Measurements from ENCODE around the gene MEGF11. TPM values are rescaled to one million over a fixed set of nuclear protein-coding genes. Genes with fewer than 3 reads are reported as not detected.

MEGF11 gene
- polyA plus RNA-seq, 2 of the 4 experiments (the other 2 are of a cell fraction) = 0.25 to 0.31 TPM

DNA sequence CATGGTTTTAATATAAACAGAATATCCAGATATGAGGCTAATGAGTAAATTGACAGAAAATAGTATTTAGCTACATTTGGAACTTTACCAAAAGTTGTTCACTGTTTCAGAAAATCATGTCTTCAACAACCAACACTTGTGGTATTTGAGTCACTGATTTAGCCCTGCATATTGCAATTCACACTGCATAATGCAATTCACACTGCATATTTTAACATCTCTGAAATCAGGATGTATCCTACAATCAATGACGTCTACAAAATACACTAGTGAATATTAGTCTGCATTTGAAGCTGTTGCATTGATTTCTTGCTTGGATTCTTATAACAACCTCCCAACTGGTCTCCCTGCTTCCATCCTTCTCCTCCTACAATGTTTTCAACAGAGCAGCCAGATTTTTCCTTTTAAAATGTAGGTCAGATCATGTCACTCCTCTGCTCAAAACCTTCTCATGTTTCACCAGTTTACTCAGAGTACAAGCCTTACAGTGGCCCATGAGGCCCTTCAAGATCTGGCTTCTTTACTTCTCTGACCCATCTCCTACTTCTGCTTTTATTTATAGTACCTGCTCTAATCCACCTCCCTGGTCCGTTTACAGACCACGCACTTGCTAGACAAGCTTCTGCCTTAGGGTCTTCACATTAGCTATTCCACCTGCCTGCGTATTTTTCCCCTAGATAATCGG lies 395.7 kb downstream of the MEGF11 start:
- POLR2A ChIA-PET = interaction anchor here (2.3 kb wide), 1 partner anchor 11 kb away, joined by 13 read pairs; the partner anchor contains the start of gene RAB11A
- 79% methylated on average over 5 of the region's 5 CpGs for WGBS (ENCODE audit: missing lambda C conversion rate)
- CTCF ChIA-PET = interaction anchor here (0.7 to 7.8 kb wide), 27 partner anchors 10 to 461 kb away, joined by 3 to 80 read pairs (median 5); partner anchors contain the start of genes INTS14 and RAB11A
- no peak for TF ChIP-seq KDM5A (IDR thresholded peaks at IDR 0.05)
- no peak for TF ChIP-seq TFCP2L1 (CRISPR knock-in tag; IDR thresholded peaks at IDR 0.05)
- TF ChIP-seq CBX8 (IDR thresholded peaks at IDR 0.05) = no peak
- TF ChIP-seq CEBPB (IDR thresholded peaks at IDR 0.05) = no peak
- no peak for TF ChIP-seq GATA3 (IDR thresholded peaks at IDR 0.05; ENCODE audit: borderline replicate concordance)
- TF ChIP-seq PHF8 (IDR thresholded peaks at IDR 0.05; ENCODE audit: borderline replicate concordance, low read depth) = no peak
- Histone ChIP-seq H3K4me2 (no peak overlapping the region), H3K27ac (no peak overlapping the region), H3K4me3 (no peak overlapping the region), H3K4me1 (0 out of 3 replicates have a peak, but pooled peaks cover under 1% of the 10 kb centered on the region), H3K9me3 (no peaks in the 10 kb centered on the region)
- ATAC-seq = no peak
- no peak for FAIRE-seq
- DNase-seq (ENCODE audit: low read depth in 1 of 2, low spot score in 1 of 2) = no peak

DNA sequence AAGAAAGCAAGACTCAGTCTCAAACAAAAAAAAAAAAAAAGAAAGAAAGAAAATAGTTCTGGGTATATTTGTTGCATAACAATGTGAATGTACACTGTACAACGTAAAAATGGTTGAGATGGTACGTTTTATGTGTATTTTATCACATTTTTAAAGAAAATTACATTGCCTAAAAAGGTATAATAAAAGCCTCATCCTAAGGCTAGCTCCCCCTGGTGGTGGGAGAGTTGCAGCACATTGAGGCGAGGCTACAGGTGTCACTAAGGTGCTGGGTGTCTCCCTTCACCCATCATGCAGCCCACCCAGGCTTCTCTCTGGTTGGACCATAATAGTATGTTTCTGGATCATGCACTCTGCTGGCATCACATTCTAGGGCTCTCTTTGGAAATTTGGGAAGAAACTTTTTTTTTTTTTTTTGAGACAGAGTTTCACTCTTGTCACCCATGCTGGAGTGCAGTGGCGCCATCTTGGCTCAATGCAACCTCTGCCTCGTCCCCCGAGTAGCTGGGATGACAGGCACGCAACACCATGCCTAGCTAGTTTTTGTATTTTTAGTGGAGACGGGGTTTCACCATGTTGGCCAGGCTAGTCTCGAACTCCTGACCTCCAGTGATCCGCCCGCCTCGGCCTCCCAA lies 396.6 kb downstream of the MEGF11 start:
- peak; percentile 57 to 77 for DNase-seq (ENCODE audit: low read depth in 1 of 2, low spot score in 1 of 2)
- CTCF ChIA-PET = interaction anchor here (0.6 to 7.8 kb wide), 47 partner anchors 10 to 519 kb away, joined by 3 to 80 read pairs (median 4); partner anchors contain the start of genes INTS14 and RAB11A
- Histone ChIP-seq H3K27ac (no peak overlapping the region), H3K4me2 (no peak overlapping the region), H3K9me3 (no peaks in the 10 kb centered on the region), H3K4me1 (no peaks in the 10 kb centered on the region), H3K4me3 (no peak overlapping the region)
- no peak for TF ChIP-seq NPAS2 (CRISPR knock-in tag; IDR thresholded peaks at IDR 0.05; ENCODE audit: borderline replicate concordance)
- TF ChIP-seq, protein P1, sequence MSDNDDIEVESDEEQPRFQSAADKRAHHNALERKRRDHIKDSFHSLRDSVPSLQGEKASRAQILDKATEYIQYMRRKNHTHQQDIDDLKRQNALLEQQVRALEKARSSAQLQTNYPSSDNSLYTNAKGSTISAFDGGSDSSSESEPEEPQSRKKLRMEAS (IDR thresholded peaks at IDR 0.05) = no peak
- no peak for TF ChIP-seq JUN (IDR thresholded peaks at IDR 0.05)
- no peak for TF ChIP-seq ZC3H11A (IDR thresholded peaks at IDR 0.05)
- TF ChIP-seq HOXA7 (CRISPR knock-in tag; IDR thresholded peaks at IDR 0.05) = no peak
- TF ChIP-seq, protein P2, sequence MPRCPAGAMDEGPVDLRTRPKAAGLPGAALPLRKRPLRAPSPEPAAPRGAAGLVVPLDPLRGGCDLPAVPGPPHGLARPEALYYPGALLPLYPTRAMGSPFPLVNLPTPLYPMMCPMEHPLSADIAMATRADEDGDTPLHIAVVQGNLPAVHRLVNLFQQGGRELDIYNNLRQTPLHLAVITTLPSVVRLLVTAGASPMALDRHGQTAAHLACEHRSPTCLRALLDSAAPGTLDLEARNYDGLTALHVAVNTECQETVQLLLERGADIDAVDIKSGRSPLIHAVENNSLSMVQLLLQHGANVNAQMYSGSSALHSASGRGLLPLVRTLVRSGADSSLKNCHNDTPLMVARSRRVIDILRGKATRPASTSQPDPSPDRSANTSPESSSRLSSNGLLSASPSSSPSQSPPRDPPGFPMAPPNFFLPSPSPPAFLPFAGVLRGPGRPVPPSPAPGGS (IDR thresholded peaks at IDR 0.05) = no peak
- TF ChIP-seq CBX2 (IDR thresholded peaks at IDR 0.05; ENCODE audit: borderline replicate concordance, low read depth) = no peak
- no peak for TF ChIP-seq ZFP36 (IDR thresholded peaks at IDR 0.05; ENCODE audit: borderline replicate concordance, partially characterized antibody)
- TF ChIP-seq, protein P3, sequence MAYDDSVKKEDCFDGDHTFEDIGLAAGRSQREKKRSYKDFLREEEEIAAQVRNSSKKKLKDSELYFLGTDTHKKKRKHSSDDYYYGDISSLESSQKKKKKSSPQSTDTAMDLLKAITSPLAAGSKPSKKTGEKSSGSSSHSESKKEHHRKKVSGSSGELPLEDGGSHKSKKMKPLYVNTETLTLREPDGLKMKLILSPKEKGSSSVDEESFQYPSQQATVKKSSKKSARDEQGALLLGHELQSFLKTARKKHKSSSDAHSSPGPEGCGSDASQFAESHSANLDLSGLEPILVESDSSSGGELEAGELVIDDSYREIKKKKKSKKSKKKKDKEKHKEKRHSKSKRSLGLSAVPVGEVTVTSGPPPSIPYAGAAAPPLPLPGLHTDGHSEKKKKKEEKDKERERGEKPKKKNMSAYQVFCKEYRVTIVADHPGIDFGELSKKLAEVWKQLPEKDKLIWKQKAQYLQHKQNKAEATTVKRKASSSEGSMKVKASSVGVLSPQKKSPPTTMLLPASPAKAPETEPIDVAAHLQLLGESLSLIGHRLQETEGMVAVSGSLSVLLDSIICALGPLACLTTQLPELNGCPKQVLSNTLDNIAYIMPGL (CRISPR knock-in tag; IDR thresholded peaks at IDR 0.05; ENCODE audit: borderline replicate concordance) = no peak
- no peak for TF ChIP-seq NR3C1 (IDR thresholded peaks at IDR 0.05)
- peak; percentile 82 for TF ChIP-seq SMC3 (IDR thresholded peaks at IDR 0.05)
- no peak for TF ChIP-seq GATA3 (IDR thresholded peaks at IDR 0.05; ENCODE audit: borderline replicate concordance)
- TF ChIP-seq RAD21 (conservative IDR thresholded peaks at IDR 0.05 in 1 of 2, IDR thresholded peaks at IDR 0.05 in 1 of 2) = peak; percentile 55 to 56; a peak in 4 of 5 replicates
- TF ChIP-seq, protein P4, sequence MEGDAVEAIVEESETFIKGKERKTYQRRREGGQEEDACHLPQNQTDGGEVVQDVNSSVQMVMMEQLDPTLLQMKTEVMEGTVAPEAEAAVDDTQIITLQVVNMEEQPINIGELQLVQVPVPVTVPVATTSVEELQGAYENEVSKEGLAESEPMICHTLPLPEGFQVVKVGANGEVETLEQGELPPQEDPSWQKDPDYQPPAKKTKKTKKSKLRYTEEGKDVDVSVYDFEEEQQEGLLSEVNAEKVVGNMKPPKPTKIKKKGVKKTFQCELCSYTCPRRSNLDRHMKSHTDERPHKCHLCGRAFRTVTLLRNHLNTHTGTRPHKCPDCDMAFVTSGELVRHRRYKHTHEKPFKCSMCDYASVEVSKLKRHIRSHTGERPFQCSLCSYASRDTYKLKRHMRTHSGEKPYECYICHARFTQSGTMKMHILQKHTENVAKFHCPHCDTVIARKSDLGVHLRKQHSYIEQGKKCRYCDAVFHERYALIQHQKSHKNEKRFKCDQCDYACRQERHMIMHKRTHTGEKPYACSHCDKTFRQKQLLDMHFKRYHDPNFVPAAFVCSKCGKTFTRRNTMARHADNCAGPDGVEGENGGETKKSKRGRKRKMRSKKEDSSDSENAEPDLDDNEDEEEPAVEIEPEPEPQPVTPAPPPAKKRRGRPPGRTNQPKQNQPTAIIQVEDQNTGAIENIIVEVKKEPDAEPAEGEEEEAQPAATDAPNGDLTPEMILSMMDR (IDR thresholded peaks at IDR 0.05) = peak; percentile 92
- no peak for TF ChIP-seq EHF (CRISPR knock-in tag; IDR thresholded peaks at IDR 0.05)
- TF ChIP-seq CBX8 (IDR thresholded peaks at IDR 0.05) = no peak
- TF ChIP-seq, protein P5, sequence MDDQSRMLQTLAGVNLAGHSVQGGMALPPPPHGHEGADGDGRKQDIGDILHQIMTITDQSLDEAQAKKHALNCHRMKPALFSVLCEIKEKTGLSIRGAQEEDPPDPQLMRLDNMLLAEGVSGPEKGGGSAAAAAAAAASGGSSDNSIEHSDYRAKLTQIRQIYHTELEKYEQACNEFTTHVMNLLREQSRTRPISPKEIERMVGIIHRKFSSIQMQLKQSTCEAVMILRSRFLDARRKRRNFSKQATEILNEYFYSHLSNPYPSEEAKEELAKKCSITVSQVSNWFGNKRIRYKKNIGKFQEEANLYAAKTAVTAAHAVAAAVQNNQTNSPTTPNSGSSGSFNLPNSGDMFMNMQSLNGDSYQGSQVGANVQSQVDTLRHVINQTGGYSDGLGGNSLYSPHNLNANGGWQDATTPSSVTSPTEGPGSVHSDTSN (IDR thresholded peaks at IDR 0.05) = no peak
- no peak for TF ChIP-seq MAZ (IDR thresholded peaks at IDR 0.05; ENCODE audit: borderline replicate concordance, low read depth, low read length)
- no peak for TF ChIP-seq RARB (CRISPR knock-in tag; IDR thresholded peaks at IDR 0.05)
- no peak for TF ChIP-seq ESRRA (IDR thresholded peaks at IDR 0.05; ENCODE audit: borderline replicate concordance, low read length)
- TF ChIP-seq, protein P6, sequence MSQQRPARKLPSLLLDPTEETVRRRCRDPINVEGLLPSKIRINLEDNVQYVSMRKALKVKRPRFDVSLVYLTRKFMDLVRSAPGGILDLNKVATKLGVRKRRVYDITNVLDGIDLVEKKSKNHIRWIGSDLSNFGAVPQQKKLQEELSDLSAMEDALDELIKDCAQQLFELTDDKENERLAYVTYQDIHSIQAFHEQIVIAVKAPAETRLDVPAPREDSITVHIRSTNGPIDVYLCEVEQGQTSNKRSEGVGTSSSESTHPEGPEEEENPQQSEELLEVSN (IDR thresholded peaks at IDR 0.05; ENCODE audit: borderline replicate concordance, low read depth) = no peak
- no peak for TF ChIP-seq NFE2L2 (conservative IDR thresholded peaks at IDR 0.05; ENCODE audit: low read length)
- no peak for TF ChIP-seq POLR2A (IDR thresholded peaks at IDR 0.05; ENCODE audit: low read length)
- TF ChIP-seq, protein P7, sequence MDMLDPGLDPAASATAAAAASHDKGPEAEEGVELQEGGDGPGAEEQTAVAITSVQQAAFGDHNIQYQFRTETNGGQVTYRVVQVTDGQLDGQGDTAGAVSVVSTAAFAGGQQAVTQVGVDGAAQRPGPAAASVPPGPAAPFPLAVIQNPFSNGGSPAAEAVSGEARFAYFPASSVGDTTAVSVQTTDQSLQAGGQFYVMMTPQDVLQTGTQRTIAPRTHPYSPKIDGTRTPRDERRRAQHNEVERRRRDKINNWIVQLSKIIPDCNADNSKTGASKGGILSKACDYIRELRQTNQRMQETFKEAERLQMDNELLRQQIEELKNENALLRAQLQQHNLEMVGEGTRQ (IDR thresholded peaks at IDR 0.05) = no peak
- no peak for TF ChIP-seq CHD2 (IDR thresholded peaks at IDR 0.05; ENCODE audit: low read length, partially characterized antibody)
- TF ChIP-seq TFCP2L1 (CRISPR knock-in tag; IDR thresholded peaks at IDR 0.05) = no peak
- ATAC-seq = peak; percentile 89 to 90
- WGBS (ENCODE audit: missing lambda C conversion rate) = 54% methylated on average over 12 of the region's 12 CpGs
- FAIRE-seq = no peak
- POLR2A ChIA-PET = interaction anchor here (2.3 kb wide), 1 partner anchor 12 kb away, joined by 13 read pairs; the partner anchor contains the start of gene RAB11A
